ENCODE results near the gene STXBP1.

STXBP1 gene

DNA sequence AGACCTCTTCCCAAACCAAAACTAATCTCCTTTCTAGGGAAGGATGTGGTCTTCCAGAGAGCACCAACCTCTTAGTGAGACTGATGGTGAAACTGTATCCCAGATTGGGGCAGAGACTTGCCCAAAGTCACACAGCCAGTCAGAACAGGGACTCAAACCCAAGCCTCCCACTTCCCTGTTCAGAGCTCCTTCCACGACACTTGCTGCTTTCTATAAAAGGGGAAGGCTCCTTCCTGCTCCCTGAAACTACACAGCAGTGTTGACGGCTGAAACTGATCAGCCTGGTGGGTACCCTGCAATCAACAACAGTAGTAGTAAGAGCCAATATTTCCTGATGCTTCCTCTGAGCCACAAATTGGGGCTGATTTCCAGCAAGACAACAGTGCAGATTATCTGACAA lies 121.5 kb downstream of the STXBP1 start:
- no peaks in the 10 kb centered on the region for H3K9me3 ChIP-seq (ENCODE audit: control insufficient read depth, insufficient read depth, low read depth, low read length)
- ChIA-PET POLR2A (no interaction called here), CTCF (interaction anchor here (0.6 to 3.6 kb wide), 13 partner anchors 12 to 284 kb away, joined by 3 to 72 read pairs (median 10); no protein-coding TSS in a partner anchor)

GRCh38 chr9:127734247-127734746 lies 122.2 kb downstream of the STXBP1 start:
- TF ChIP-seq ZNF404 (tag by site-specific recombination; IDR thresholded peaks at IDR 0.05), result no peak
- TF ChIP-seq, protein P1, sequence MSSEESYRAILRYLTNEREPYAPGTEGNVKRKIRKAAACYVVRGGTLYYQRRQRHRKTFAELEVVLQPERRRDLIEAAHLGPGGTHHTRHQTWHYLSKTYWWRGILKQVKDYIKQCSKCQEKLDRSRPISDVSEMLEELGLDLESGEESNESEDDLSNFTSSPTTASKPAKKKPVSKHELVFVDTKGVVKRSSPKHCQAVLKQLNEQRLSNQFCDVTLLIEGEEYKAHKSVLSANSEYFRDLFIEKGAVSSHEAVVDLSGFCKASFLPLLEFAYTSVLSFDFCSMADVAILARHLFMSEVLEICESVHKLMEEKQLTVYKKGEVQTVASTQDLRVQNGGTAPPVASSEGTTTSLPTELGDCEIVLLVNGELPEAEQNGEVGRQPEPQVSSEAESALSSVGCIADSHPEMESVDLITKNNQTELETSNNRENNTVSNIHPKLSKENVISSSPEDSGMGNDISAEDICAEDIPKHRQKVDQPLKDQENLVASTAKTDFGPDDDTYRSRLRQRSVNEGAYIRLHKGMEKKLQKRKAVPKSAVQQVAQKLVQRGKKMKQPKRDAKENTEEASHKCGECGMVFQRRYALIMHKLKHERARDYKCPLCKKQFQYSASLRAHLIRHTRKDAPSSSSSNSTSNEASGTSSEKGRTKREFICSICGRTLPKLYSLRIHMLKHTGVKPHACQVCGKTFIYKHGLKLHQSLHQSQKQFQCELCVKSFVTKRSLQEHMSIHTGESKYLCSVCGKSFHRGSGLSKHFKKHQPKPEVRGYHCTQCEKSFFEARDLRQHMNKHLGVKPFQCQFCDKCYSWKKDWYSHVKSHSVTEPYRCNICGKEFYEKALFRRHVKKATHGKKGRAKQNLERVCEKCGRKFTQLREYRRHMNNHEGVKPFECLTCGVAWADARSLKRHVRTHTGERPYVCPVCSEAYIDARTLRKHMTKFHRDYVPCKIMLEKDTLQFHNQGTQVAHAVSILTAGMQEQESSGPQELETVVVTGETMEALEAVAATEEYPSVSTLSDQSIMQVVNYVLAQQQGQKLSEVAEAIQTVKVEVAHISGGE (tag by site-specific recombination; conservative IDR thresholded peaks at IDR 0.05; ENCODE audit: low read depth), result no peak
- TF ChIP-seq ZNF391 (tag by site-specific recombination; IDR thresholded peaks at IDR 0.05; ENCODE audit: borderline replicate concordance, low read depth), result 0 out of 2 replicates have a peak, but pooled peaks have one; percentile 13
- TF ChIP-seq ZFP69B (tag by site-specific recombination; IDR thresholded peaks at IDR 0.05), result no peak
- no peak for TF ChIP-seq ZNF211 (tag by site-specific recombination; IDR thresholded peaks at IDR 0.05; ENCODE audit: low read depth)
- TF ChIP-seq ZFP3 (tag by site-specific recombination; IDR thresholded peaks at IDR 0.05; ENCODE audit: low read depth), result no peak
- TF ChIP-seq ZEB2 (tag by site-specific recombination; IDR thresholded peaks at IDR 0.05), result peak; percentile 60
- TF ChIP-seq GLI4 (tag by site-specific recombination; IDR thresholded peaks at IDR 0.05), result no peak
- TF ChIP-seq ZNF692 (tag by site-specific recombination; IDR thresholded peaks at IDR 0.05), result no peak
- TF ChIP-seq KLF7 (tag by site-specific recombination; IDR thresholded peaks at IDR 0.05; ENCODE audit: borderline replicate concordance), result no peak
- no peak for TF ChIP-seq GLIS1 (tag by site-specific recombination; IDR thresholded peaks at IDR 0.05)
- peak; percentile 16; the same call in 1 of the 2 replicates for TF ChIP-seq ZNF2 (tag by site-specific recombination; IDR thresholded peaks at IDR 0.05)
- TF ChIP-seq ZNF776 (tag by site-specific recombination; IDR thresholded peaks at IDR 0.05; ENCODE audit: borderline replicate concordance), result no peak
- TF ChIP-seq ZBTB1 (tag by site-specific recombination; IDR thresholded peaks at IDR 0.05), result no peak
- TF ChIP-seq SETDB1 (IDR thresholded peaks at IDR 0.05; ENCODE audit: insufficient read length, low read length), result no peak

More for the DNA sequence above, 121.5 kb downstream of the STXBP1 start:
- Histone ChIP-seq H3K36me3 (ENCODE audit: control insufficient read depth in 2 of 2, insufficient read depth in 1 of 2, low read length in 2 of 2) (peaks cover 0 to 6% of the 10 kb centered on the region in 2 experiments; a peak in 1 of 3 replicates), H3K4me3 (ENCODE audit: low read depth, low read length) (no peak overlapping the region), H3K4me1 (ENCODE audit: control insufficient read depth, insufficient read depth, low read length) (no peaks in the 10 kb centered on the region), H3K27ac (ENCODE audit: extremely low read depth, low read depth, low read length) (no peak overlapping the region)
- no peak for TF ChIP-seq SP7 (tag by site-specific recombination; IDR thresholded peaks at IDR 0.05)
- no peak for TF ChIP-seq BCL11B (tag by site-specific recombination; IDR thresholded peaks at IDR 0.05; ENCODE audit: low read depth)
- no peak for TF ChIP-seq ZNF146 (tag by site-specific recombination; IDR thresholded peaks at IDR 0.05)
- TF ChIP-seq ZNF2 (tag by site-specific recombination; IDR thresholded peaks at IDR 0.05), result no peak
- TF ChIP-seq ZNF544 (tag by site-specific recombination; IDR thresholded peaks at IDR 0.05), result no peak
- TF ChIP-seq ZNF548 (tag by site-specific recombination; IDR thresholded peaks at IDR 0.05), result no peak
- TF ChIP-seq ZNF768 (tag by site-specific recombination; IDR thresholded peaks at IDR 0.05), result no peak
- no peak for TF ChIP-seq ZNF138 (tag by site-specific recombination; IDR thresholded peaks at IDR 0.05; ENCODE audit: borderline replicate concordance)
- no peak for TF ChIP-seq ZBTB1 (tag by site-specific recombination; IDR thresholded peaks at IDR 0.05)
- TF ChIP-seq ZSCAN5A (tag by site-specific recombination; IDR thresholded peaks at IDR 0.05), result no peak
- TF ChIP-seq ZNF394 (tag by site-specific recombination; IDR thresholded peaks at IDR 0.05; ENCODE audit: borderline replicate concordance), result no peak
- TF ChIP-seq ZNF48 (tag by site-specific recombination; IDR thresholded peaks at IDR 0.05), result no peak
- TF ChIP-seq FEZF1 (tag by site-specific recombination; IDR thresholded peaks at IDR 0.05), result no peak
- no peak for TF ChIP-seq ZFHX2 (tag by site-specific recombination; conservative IDR thresholded peaks at IDR 0.05)
- no peak for TF ChIP-seq ZBTB20 (tag by site-specific recombination; IDR thresholded peaks at IDR 0.05)
- no peak for TF ChIP-seq ZBTB17 (tag by site-specific recombination; IDR thresholded peaks at IDR 0.05)
- TF ChIP-seq, protein P2, sequence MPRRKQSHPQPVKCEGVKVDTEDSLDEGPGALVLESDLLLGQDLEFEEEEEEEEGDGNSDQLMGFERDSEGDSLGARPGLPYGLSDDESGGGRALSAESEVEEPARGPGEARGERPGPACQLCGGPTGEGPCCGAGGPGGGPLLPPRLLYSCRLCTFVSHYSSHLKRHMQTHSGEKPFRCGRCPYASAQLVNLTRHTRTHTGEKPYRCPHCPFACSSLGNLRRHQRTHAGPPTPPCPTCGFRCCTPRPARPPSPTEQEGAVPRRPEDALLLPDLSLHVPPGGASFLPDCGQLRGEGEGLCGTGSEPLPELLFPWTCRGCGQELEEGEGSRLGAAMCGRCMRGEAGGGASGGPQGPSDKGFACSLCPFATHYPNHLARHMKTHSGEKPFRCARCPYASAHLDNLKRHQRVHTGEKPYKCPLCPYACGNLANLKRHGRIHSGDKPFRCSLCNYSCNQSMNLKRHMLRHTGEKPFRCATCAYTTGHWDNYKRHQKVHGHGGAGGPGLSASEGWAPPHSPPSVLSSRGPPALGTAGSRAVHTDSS (tag by site-specific recombination; IDR thresholded peaks at IDR 0.05), result no peak

More at GRCh38 chr9:127734247-127734746, 122.2 kb downstream of the STXBP1 start:
- no peaks in the 10 kb centered on the region for H3K9me3 ChIP-seq (ENCODE audit: control insufficient read depth, insufficient read depth, low read depth, low read length)
- no peak overlapping the region; the same call in 1 of the 2 replicates for H3K27ac ChIP-seq (ENCODE audit: extremely low read depth, low read depth, low read length)
- peak overlapping the region; percentile 70 for H3K4me3 ChIP-seq (ENCODE audit: low read depth, low read length)
- H3K4me1 ChIP-seq (ENCODE audit: control insufficient read depth, insufficient read depth, low read length), result no peaks in the 10 kb centered on the region
- H3K36me3 ChIP-seq (ENCODE audit: control insufficient read depth in 2 of 2, insufficient read depth in 1 of 2, low read length in 2 of 2), result peaks cover 0 to 6% of the 10 kb centered on the region in 2 experiments; a peak in 1 of 3 replicates
- ChIA-PET POLR2A (interaction anchor here (0.6 to 1.9 kb wide), 23 partner anchors 16 to 510 kb away, joined by 3 to 16 read pairs (median 5); partner anchors contain the start of genes CDK9, LRSAM1, PTRH1 and RPL12), CTCF (interaction anchor here (0.6 to 3.6 kb wide), 74 partner anchors 8 to 789 kb away, joined by 3 to 72 read pairs (median 4); partner anchors contain the start of genes CDK9, CFAP157, LRSAM1 and PTRH1)

Measured in HEK293 (cell line).